ENCODE data around the gene ITFG2.

- TF ChIP-seq CTCF (IDR thresholded peaks at IDR 0.05; ENCODE audit: low read depth, low read length, missing input control) (no peak), SP1 (IDR thresholded peaks at IDR 0.05) (no peak), REST (IDR thresholded peaks at IDR 0.05) (no peak), EGR1 (IDR thresholded peaks at IDR 0.05; ENCODE audit: low read depth in 2 of 2) (no peak), YY1 (IDR thresholded peaks at IDR 0.05) (no peak), ATF3 (IDR thresholded peaks at IDR 0.05) (no peak), ZBTB33 (IDR thresholded peaks at IDR 0.05) (no peak), TAF1 (conservative IDR thresholded peaks at IDR 0.05) (no peak), GABPA (IDR thresholded peaks at IDR 0.05 in 1 of 2, conservative IDR thresholded peaks at IDR 0.05 in 1 of 2) (no peak)
These were observed 50.4 kb downstream of the ITFG2 start for GRCh38 chr12:2862876-2863275.
